Erythroblast (primary cell): ENCODE data around the gene LPAR3.

Source experiments
- GATA1 ChIP-seq: IDR thresholded peaks from 2 replicates; pipeline ENCODE4 v1.6.1; 2011; ENCODE audit warnings: low read depth, mild to moderate bottlenecking, control low read depth, low read length, moderate library complexity
- POLR2A ChIP-seq: IDR thresholded peaks from 2 replicates; pipeline ENCODE4 v1.6.1; 2011; ENCODE audit warnings: mild to moderate bottlenecking, low read length

GRCh38 chr1:84782881-84783280, 110.1 kb downstream of the LPAR3 start:
- TF ChIP-seq POLR2A: no peak
- no peak for TF ChIP-seq GATA1
